HepG2 (cell line): ENCODE results near the gene KIAA1191. TPM values are rescaled to one million over a fixed set of nuclear protein-coding genes. Genes with fewer than 3 reads are reported as not detected.
A peak's percentile ranks its signal among the peaks of the same experiment; 100 is the strongest.

Experiments used
- ARID3A ChIP-seq: IDR thresholded peaks from 2 replicates; pipeline ENCODE4 v1.6.1; 2012; ENCODE audit warnings: low read depth, low read length, improper control_type of control experiment
- ATF3 ChIP-seq: sonication (generic); formaldehyde crosslinking; IDR thresholded peaks from 2 replicates; pipeline ENCODE4 v1.4.0; 2020; ENCODE audit warnings: missing genetic modification reagents
- BRD4 ChIP-seq: sonication (generic); formaldehyde crosslinking; IDR thresholded peaks from 2 replicates; pipeline ENCODE4 v1.4.0; 2020; ENCODE audit warnings: missing genetic modification reagents
- CREM ChIP-seq, 2 experiments: sonication (generic) in 1 of 2; formaldehyde crosslinking in 1 of 2; IDR thresholded peaks; 2 replicates each; pipeline versions ENCODE4 v1.4.0 to v1.6.1; 2016 to 2020; ENCODE audit warnings: antibody characterized with exemption in 1 of 2, mild to moderate bottlenecking in 1 of 2, missing genetic modification reagents in 1 of 2
- IRF2 ChIP-seq: IDR thresholded peaks from 2 replicates; pipeline ENCODE4 v1.6.1; 2018; ENCODE audit warnings: missing genetic modification reagents, missing compliant biosample characterization
- MAF1 ChIP-seq: sonication (generic); formaldehyde crosslinking; IDR thresholded peaks from 2 replicates; pipeline ENCODE4 v1.5.0; 2020; ENCODE audit warnings: missing genetic modification reagents, borderline replicate concordance
- MZF1 ChIP-seq: sonication (generic); formaldehyde crosslinking; IDR thresholded peaks from 2 replicates; pipeline ENCODE4 v1.8.1; 2023; ENCODE audit warnings: mild to moderate bottlenecking, missing genetic modification reagents, borderline replicate concordance
- NFE2 ChIP-seq: sonication (generic); formaldehyde crosslinking; IDR thresholded peaks from 2 replicates; pipeline ENCODE4 v1.4.0; 2020; ENCODE audit warnings: missing genetic modification reagents
- NFYB ChIP-seq: sonication (generic); formaldehyde crosslinking; IDR thresholded peaks from 2 replicates; pipeline ENCODE4 v1.4.0; 2020; ENCODE audit warnings: missing genetic modification reagents
- PAF1 ChIP-seq: IDR thresholded peaks from 2 replicates; pipeline ENCODE4 v1.6.1; 2016; ENCODE audit warnings: missing genetic modification reagents, missing compliant biosample characterization
- PAWR ChIP-seq: sonication (generic); formaldehyde crosslinking; IDR thresholded peaks from 2 replicates; pipeline ENCODE4 v1.4.0; 2020; ENCODE audit warnings: missing genetic modification reagents, mild to moderate bottlenecking, borderline replicate concordance
- SALL1 ChIP-seq: sonication (generic); formaldehyde crosslinking; IDR thresholded peaks from 2 replicates; pipeline ENCODE4 v1.8.0; 2022; ENCODE audit warnings: mild to moderate bottlenecking, missing genetic modification reagents
- SALL2 ChIP-seq: sonication (generic); formaldehyde crosslinking; IDR thresholded peaks from 2 replicates; pipeline ENCODE4 v1.8.1; 2023; ENCODE audit warnings: mild to moderate bottlenecking, missing genetic modification reagents, inconsistent platforms
- UBTF ChIP-seq: sonication (generic); formaldehyde crosslinking; IDR thresholded peaks from 2 replicates; pipeline ENCODE4 v1.4.0; 2020; ENCODE audit warnings: mild to moderate bottlenecking, missing genetic modification reagents
- XRCC5 ChIP-seq: fragments of 200-400 bp; formaldehyde crosslinking; optimal IDR thresholded peaks from 2 replicates; pipeline ENCODE3; 2017; ENCODE audit warnings: mild to moderate bottlenecking, low read length
- ZC3H4 ChIP-seq: sonication (generic); formaldehyde crosslinking; IDR thresholded peaks from 2 replicates; pipeline ENCODE4 v1.4.0; 2020; ENCODE audit warnings: missing genetic modification reagents, borderline replicate concordance
- ZNF780A ChIP-seq: sonication (generic); formaldehyde crosslinking; IDR thresholded peaks from 2 replicates; pipeline ENCODE4 v1.8.0; 2022; ENCODE audit warnings: mild to moderate bottlenecking, missing genetic modification reagents, moderate library complexity
- polyA plus RNA-seq, 8 experiments: library from polyadenylated mRNA; depleted of rRNA in 3 of 8; stranded (reverse) in 7 of 8; unstranded in 1 of 8; fragments of >200 nt; fragmentation: Illumina TruSeq in 4 of 8; extraction: Trizol in 4 of 8; gene quantifications; 2 replicates each; pipeline versions ENCODE4 v1.2.1 to v1.2.3, GENCODE V29; 2011 to 2016; ENCODE audit warnings: low read depth in 4 of 8, missing spikeins in 1 of 8, mixed read lengths in 1 of 8; ENCODE audit not compliant: insufficient read depth in 1 of 8
- total RNA-seq, 5 experiments: library from RNA; depleted of rRNA; stranded (reverse); fragments of >200 nt; fragmentation: Illumina TruSeq; extraction: Trizol; gene quantifications; 2 replicates each; pipeline ENCODE4 v1.2.3, GENCODE V29; 2016; ENCODE audit warnings: low read depth in 1 of 5

KIAA1191 gene
- total and polyA plus RNA-seq, 2 of the 13 experiments (the other 11 are each of a cell fraction or from before 2014, with no cell fraction given), result 63.6 to 103 TPM

GRCh38 chr5:176389135-176390123, 27.9 kb upstream of the KIAA1191 start (continued):
- TF ChIP-seq ARID3A (0 out of 2 replicates have a peak, but pooled peaks have one; percentile 4), PAF1 (CRISPR knock-in tag) (no peak), MZF1 (CRISPR knock-in tag) (no peak), NFYB (CRISPR knock-in tag) (peak; percentile 69; the same call in 1 of the 2 replicates), IRF2 (CRISPR knock-in tag) (no peak), UBTF (CRISPR knock-in tag) (peak; percentile 84), ATF3 (CRISPR knock-in tag) (no peak), XRCC5 (peak; percentile 5), ZNF780A (CRISPR knock-in tag) (no peak), ZC3H4 (CRISPR knock-in tag) (no peak), MAF1 (CRISPR knock-in tag) (no peak), SALL2 (no peak), SALL1 (peak; percentile 55), CREM (IDR thresholded peaks at IDR 0.05) (no peak), CREM (CRISPR knock-in tag; IDR thresholded peaks at IDR 0.05) (no peak), BRD4 (CRISPR knock-in tag) (no peak), PAWR (no peak), NFE2 (CRISPR knock-in tag) (peak; percentile 17; the same call in 1 of the 2 replicates)
